SK-N-SH (cell line): ENCODE results near the gene KIR2DL3. TPM values are rescaled to one million over a fixed set of nuclear protein-coding genes. Genes with fewer than 3 reads are reported as not detected.

Experiments
- CTCF ChIA-PET: fragments of 300-600, 350-600 bp; formaldehyde crosslinking; extraction: SDS; loops from one replicate; lab custom pipeline; 2021; lab: Yijun Ruan, JAX
- POLR2A ChIA-PET: fragments of 350-600 bp; sonication (Branson Sonifier 250); formaldehyde crosslinking; extraction: SDS; loops from one replicate; lab custom pipeline; 2020; ENCODE audit warnings: antibody characterized with exemption, inconsistent platforms; lab: Yijun Ruan, JAX
- DNase-seq: peaks from one replicate; pipeline ENCODE4 v3.0.0; 2012
- H2AFZ ChIP-seq: fragments of 200-600 bp; sonication (generic); 2 replicates; pipeline ENCODE4 v1.8.1; 2016; ENCODE audit warnings: antibody characterized with exemption, mild to moderate bottlenecking, low read depth
- H3F3A ChIP-seq: fragments of 200-600 bp; sonication (generic); replicated peaks from 2 replicates; pipeline ENCODE3; 2016; ENCODE audit warnings: antibody characterized with exemption, mild to moderate bottlenecking; ENCODE audit not compliant: insufficient read depth
- H3K27ac ChIP-seq, 2 experiments: fragments of 200-500 bp in 1 of 2; fragments of 200-600 bp in 1 of 2; sonication (Bioruptor generic) in 1 of 2; sonication (generic), shearing (Covaris generic) in 1 of 2; 2 replicates each; pipeline versions ENCODE4 v1.5.1 to v1.6.1; 2014 to 2016; ENCODE audit warnings: low read depth in 2 of 2, inconsistent platforms in 1 of 2, low read length in 1 of 2, mild to moderate bottlenecking in 1 of 2, mixed read lengths in 1 of 2
- H3K27me3 ChIP-seq: fragments of 200-600 bp; sonication (generic), shearing (Covaris generic); 2 replicates; pipeline ENCODE4 v1.6.1; 2016; ENCODE audit warnings: mixed run types; ENCODE audit not compliant: insufficient read depth
- H3K36me3 ChIP-seq, 2 experiments: fragments of 200-500 bp in 1 of 2; fragments of 200-600 bp in 1 of 2; sonication (Bioruptor generic) in 1 of 2; sonication (generic) in 1 of 2; replicated peaks in 1 of 2; 2 replicates each; pipeline versions ENCODE3 to v1.5.1; 2014 to 2016; ENCODE audit warnings: low read length in 1 of 2, mild to moderate bottlenecking in 1 of 2; ENCODE audit not compliant: insufficient read depth in 2 of 2, control insufficient read depth in 1 of 2
- H3K4me1 ChIP-seq, 2 experiments: fragments of 200-500 bp in 1 of 2; fragments of 200-600 bp in 1 of 2; sonication (Bioruptor generic) in 1 of 2; sonication (generic), shearing (Covaris generic) in 1 of 2; 2 replicates each; pipeline versions ENCODE4 v1.5.1 to v1.6.1; 2014 to 2016; ENCODE audit warnings: low read depth in 1 of 2, low read length in 1 of 2, mixed run types in 1 of 2; ENCODE audit not compliant: insufficient read depth in 2 of 2, control insufficient read depth in 1 of 2
- H3K4me2 ChIP-seq: fragments of 200-600 bp; sonication (generic), shearing (Covaris generic); 2 replicates; pipeline ENCODE4 v1.6.1; 2017; ENCODE audit warnings: mixed run types
- H3K4me3 ChIP-seq, 2 experiments: fragments of 200-500 bp in 1 of 2; fragments of 200-600 bp in 1 of 2; sonication (Bioruptor generic) in 1 of 2; sonication (generic), shearing (Covaris generic) in 1 of 2; 2 replicates each; pipeline versions ENCODE4 v1.5.1 to v1.8.1; 2014 to 2016; ENCODE audit warnings: low read depth in 2 of 2, inconsistent platforms in 1 of 2, low read length in 1 of 2, mild to moderate bottlenecking in 1 of 2, mixed read lengths in 1 of 2, moderate library complexity in 1 of 2
- H3K79me2 ChIP-seq: fragments of 200-600 bp; sonication (generic); 2 replicates; pipeline ENCODE4 v1.8.1; 2017; ENCODE audit warnings: mild to moderate bottlenecking; ENCODE audit not compliant: insufficient read depth
- H3K9ac ChIP-seq: fragments of 200-600 bp; sonication (generic); 2 replicates; pipeline ENCODE4 v1.6.1; 2017; ENCODE audit warnings: mixed run types
- H3K9me2 ChIP-seq: fragments of 200-600 bp; sonication (generic); 2 replicates; pipeline ENCODE4 v1.6.1; 2017; ENCODE audit warnings: mixed run types
- H3K9me3 ChIP-seq: fragments of 200-600 bp; sonication (generic); 2 replicates; pipeline ENCODE4 v1.6.1; 2017; ENCODE audit warnings: mixed run types, mild to moderate bottlenecking, moderate library complexity
- H4K20me1 ChIP-seq: fragments of 200-600 bp; sonication (generic); 2 replicates; pipeline ENCODE4 v1.6.1; 2017; ENCODE audit warnings: mild to moderate bottlenecking, mixed run types; ENCODE audit not compliant: insufficient read depth
- CHD2 ChIP-seq: fragments of 150-350 bp; IDR thresholded peaks from 2 replicates; pipeline ENCODE4 v1.6.1; 2018; ENCODE audit warnings: low read length; ENCODE audit not compliant: partially characterized antibody
- FOSL2 ChIP-seq: IDR thresholded peaks from 2 replicates; pipeline ENCODE4 v1.4.0; 2012; ENCODE audit warnings: low read depth, mild to moderate bottlenecking, moderate library complexity, borderline replicate concordance
- FOXM1 ChIP-seq: IDR thresholded peaks from 2 replicates; pipeline ENCODE4 v1.4.0; 2012; ENCODE audit warnings: low read depth, mild to moderate bottlenecking
- JUND ChIP-seq: IDR thresholded peaks from 2 replicates; pipeline ENCODE4 v1.4.0; 2012
- POLR2AphosphoS5 ChIP-seq: IDR thresholded peaks from 2 replicates; pipeline ENCODE4 v1.6.1; 2012; ENCODE audit warnings: low read depth, low read length
- RAD21 ChIP-seq: IDR thresholded peaks from 2 replicates; pipeline ENCODE4 v1.6.1; 2012; ENCODE audit warnings: mild to moderate bottlenecking, low read length
- RCOR1 ChIP-seq: fragments of 150-350 bp; IDR thresholded peaks from 2 replicates; pipeline ENCODE4 v1.6.1; 2017; ENCODE audit warnings: antibody characterized with exemption, low read length
- RXRA ChIP-seq: IDR thresholded peaks from 2 replicates; pipeline ENCODE4 v1.4.0; 2012; ENCODE audit warnings: low read depth, mild to moderate bottlenecking, borderline replicate concordance
- TCF12 ChIP-seq: IDR thresholded peaks from 2 replicates; pipeline ENCODE4 v1.4.0; 2012
- TEAD4 ChIP-seq: IDR thresholded peaks from 2 replicates; pipeline ENCODE4 v1.4.0; 2012; ENCODE audit warnings: mild to moderate bottlenecking, borderline replicate concordance; ENCODE audit not compliant: insufficient read depth
- WGBS: methylation state at CpG from one replicate; pipeline ENCODE4 v1.1.6; 2017; ENCODE audit warnings: low lambda C conversion rate; 5-methylcytosine and 5-hydroxymethylcytosine counted together
- polyA plus RNA-seq, 3 experiments: library from polyadenylated mRNA; depleted of rRNA; stranded (reverse); fragments of >200 nt; gene quantifications; 2 replicates each; pipeline ENCODE4 v1.2.3, GENCODE V29; 2012
- TF ChIP-seq, protein P1 (sequence below): fragments of 200-600 bp; sonication (generic); IDR thresholded peaks from 2 replicates; pipeline ENCODE4 v1.6.1; 2017; ENCODE audit warnings: antibody characterized with exemption, mild to moderate bottlenecking, moderate library complexity
- TF ChIP-seq, protein P2 (sequence below): IDR thresholded peaks from 2 replicates; pipeline ENCODE4; 2012
- TF ChIP-seq, protein P3 (sequence below): IDR thresholded peaks from 2 replicates; pipeline ENCODE4 v1.4.0; 2012; ENCODE audit warnings: low read depth, borderline replicate concordance
- TF ChIP-seq, protein P4 (sequence below): IDR thresholded peaks from 2 replicates; pipeline ENCODE4 v1.4.0; 2012; ENCODE audit warnings: low read depth
- TF ChIP-seq, protein P5 (sequence below): IDR thresholded peaks from 2 replicates; pipeline ENCODE4 v1.4.0; 2012; ENCODE audit warnings: low read depth, borderline replicate concordance

KIR2DL3 gene
- polyA plus RNA-seq, 1 of the 3 experiments (the other 2 are of a cell fraction): not detected

DNA sequence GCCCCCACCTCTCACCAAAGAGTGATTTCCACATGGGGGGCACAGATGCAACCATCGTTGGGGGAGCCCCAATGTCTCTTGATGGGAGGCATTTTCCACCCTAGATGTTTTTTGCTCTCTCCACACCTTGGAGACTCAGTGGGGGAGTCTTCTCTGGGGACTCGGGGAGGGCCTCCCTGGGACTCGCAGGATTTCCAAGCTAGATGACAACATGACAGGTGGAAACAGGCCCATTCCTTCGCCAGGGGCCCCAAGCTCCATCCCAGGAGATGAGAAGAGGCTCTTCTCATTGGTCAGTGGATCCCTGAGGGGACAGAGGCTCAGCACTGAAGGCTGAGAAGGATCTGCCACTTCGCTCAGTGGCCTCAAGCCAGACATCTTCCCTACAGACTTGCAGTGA lies 52.4 kb downstream of the KIR2DL3 start:
- TF ChIP-seq, protein P1, sequence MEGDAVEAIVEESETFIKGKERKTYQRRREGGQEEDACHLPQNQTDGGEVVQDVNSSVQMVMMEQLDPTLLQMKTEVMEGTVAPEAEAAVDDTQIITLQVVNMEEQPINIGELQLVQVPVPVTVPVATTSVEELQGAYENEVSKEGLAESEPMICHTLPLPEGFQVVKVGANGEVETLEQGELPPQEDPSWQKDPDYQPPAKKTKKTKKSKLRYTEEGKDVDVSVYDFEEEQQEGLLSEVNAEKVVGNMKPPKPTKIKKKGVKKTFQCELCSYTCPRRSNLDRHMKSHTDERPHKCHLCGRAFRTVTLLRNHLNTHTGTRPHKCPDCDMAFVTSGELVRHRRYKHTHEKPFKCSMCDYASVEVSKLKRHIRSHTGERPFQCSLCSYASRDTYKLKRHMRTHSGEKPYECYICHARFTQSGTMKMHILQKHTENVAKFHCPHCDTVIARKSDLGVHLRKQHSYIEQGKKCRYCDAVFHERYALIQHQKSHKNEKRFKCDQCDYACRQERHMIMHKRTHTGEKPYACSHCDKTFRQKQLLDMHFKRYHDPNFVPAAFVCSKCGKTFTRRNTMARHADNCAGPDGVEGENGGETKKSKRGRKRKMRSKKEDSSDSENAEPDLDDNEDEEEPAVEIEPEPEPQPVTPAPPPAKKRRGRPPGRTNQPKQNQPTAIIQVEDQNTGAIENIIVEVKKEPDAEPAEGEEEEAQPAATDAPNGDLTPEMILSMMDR: no peak
- TF ChIP-seq, protein P2, sequence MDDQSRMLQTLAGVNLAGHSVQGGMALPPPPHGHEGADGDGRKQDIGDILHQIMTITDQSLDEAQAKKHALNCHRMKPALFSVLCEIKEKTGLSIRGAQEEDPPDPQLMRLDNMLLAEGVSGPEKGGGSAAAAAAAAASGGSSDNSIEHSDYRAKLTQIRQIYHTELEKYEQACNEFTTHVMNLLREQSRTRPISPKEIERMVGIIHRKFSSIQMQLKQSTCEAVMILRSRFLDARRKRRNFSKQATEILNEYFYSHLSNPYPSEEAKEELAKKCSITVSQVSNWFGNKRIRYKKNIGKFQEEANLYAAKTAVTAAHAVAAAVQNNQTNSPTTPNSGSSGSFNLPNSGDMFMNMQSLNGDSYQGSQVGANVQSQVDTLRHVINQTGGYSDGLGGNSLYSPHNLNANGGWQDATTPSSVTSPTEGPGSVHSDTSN: no peak
- TF ChIP-seq RAD21: no peak
- TF ChIP-seq, protein P3, sequence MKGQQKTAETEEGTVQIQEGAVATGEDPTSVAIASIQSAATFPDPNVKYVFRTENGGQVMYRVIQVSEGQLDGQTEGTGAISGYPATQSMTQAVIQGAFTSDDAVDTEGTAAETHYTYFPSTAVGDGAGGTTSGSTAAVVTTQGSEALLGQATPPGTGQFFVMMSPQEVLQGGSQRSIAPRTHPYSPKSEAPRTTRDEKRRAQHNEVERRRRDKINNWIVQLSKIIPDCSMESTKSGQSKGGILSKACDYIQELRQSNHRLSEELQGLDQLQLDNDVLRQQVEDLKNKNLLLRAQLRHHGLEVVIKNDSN: no peak
- TF ChIP-seq JUND: no peak
- TF ChIP-seq RCOR1: no peak
- TF ChIP-seq RXRA: no peak
- no peak for TF ChIP-seq POLR2AphosphoS5
- no peak for TF ChIP-seq CHD2
- no peak for TF ChIP-seq TEAD4
- TF ChIP-seq FOSL2: no peak
- TF ChIP-seq, protein P4, sequence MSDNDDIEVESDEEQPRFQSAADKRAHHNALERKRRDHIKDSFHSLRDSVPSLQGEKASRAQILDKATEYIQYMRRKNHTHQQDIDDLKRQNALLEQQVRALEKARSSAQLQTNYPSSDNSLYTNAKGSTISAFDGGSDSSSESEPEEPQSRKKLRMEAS: no peak
- TF ChIP-seq FOXM1: no peak
- TF ChIP-seq, protein P5, sequence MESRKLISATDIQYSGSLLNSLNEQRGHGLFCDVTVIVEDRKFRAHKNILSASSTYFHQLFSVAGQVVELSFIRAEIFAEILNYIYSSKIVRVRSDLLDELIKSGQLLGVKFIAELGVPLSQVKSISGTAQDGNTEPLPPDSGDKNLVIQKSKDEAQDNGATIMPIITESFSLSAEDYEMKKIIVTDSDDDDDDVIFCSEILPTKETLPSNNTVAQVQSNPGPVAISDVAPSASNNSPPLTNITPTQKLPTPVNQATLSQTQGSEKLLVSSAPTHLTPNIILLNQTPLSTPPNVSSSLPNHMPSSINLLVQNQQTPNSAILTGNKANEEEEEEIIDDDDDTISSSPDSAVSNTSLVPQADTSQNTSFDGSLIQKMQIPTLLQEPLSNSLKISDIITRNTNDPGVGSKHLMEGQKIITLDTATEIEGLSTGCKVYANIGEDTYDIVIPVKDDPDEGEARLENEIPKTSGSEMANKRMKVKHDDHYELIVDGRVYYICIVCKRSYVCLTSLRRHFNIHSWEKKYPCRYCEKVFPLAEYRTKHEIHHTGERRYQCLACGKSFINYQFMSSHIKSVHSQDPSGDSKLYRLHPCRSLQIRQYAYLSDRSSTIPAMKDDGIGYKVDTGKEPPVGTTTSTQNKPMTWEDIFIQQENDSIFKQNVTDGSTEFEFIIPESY: no peak
- TF ChIP-seq TCF12: no peak
- CTCF ChIA-PET: no interaction called here
- 0% methylated on average over 5 of the region's 5 CpGs for WGBS

More for the DNA sequence above, 52.4 kb downstream of the KIR2DL3 start:
- Histone ChIP-seq H3K27me3 (peaks cover 35% of the 10 kb centered on the region; the same call in 1 of the 2 replicates), H3K9me3 (no peaks in the 10 kb centered on the region), H3K79me2 (no peaks in the 10 kb centered on the region), H3F3A (no peaks in the 10 kb centered on the region), H3K4me3 (no peak overlapping the region), H3K9ac (no peak overlapping the region), H2AFZ (no peak overlapping the region), H4K20me1 (no peaks in the 10 kb centered on the region), H3K4me1 (no peaks in the 10 kb centered on the region), H3K27ac (no peak overlapping the region), H3K4me2 (no peak overlapping the region), H3K36me3 (no peaks in the 10 kb centered on the region), H3K9me2 (no peaks in the 10 kb centered on the region)
- no peak for DNase-seq
- POLR2A ChIA-PET: no interaction called here
